GM12872 (cell line): ENCODE data around the gene CDH22.

Experiments used
- CTCF ChIP-seq: IDR thresholded peaks from 3 replicates; pipeline ENCODE4 v1.5.1; 2011; ENCODE audit warnings: low read depth, mild to moderate bottlenecking, low read length, moderate library complexity; ENCODE audit not compliant: insufficient read depth

The CDH22 gene

GRCh38 chr20:46168438-46168837 is 139.9 kb downstream of the CDH22 start:
- TF ChIP-seq CTCF = no peak

DNA sequence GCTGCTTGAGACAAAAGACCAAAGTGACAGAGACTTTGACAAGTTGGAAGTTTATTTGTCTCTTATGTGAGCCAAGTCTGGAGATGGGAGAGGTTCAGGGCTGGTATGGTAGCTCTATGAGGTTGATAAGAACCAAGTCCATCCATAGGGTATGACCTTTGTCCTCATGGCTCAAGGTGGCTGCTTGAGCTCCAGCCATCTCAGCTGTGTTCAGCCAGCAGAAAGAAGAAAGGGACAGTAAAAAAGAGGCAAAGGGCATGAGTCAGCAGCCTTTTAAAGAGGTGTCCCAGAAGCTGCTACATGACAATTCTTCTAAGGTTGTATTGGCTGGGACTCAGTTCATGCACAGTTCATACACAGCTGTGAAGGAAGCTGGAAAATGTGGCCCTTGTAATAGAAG is 141.2 kb downstream of the CDH22 start:
- no peak for TF ChIP-seq CTCF

GRCh38 chr20:46164254-46164653 is 144.0 kb downstream of the CDH22 start:
- no peak for TF ChIP-seq CTCF

GRCh38 chr20:46161921-46162320 is 146.4 kb downstream of the CDH22 start:
- TF ChIP-seq CTCF = no peak

GRCh38 chr20:46160661-46161060 is 147.6 kb downstream of the CDH22 start:
- no peak for TF ChIP-seq CTCF

DNA sequence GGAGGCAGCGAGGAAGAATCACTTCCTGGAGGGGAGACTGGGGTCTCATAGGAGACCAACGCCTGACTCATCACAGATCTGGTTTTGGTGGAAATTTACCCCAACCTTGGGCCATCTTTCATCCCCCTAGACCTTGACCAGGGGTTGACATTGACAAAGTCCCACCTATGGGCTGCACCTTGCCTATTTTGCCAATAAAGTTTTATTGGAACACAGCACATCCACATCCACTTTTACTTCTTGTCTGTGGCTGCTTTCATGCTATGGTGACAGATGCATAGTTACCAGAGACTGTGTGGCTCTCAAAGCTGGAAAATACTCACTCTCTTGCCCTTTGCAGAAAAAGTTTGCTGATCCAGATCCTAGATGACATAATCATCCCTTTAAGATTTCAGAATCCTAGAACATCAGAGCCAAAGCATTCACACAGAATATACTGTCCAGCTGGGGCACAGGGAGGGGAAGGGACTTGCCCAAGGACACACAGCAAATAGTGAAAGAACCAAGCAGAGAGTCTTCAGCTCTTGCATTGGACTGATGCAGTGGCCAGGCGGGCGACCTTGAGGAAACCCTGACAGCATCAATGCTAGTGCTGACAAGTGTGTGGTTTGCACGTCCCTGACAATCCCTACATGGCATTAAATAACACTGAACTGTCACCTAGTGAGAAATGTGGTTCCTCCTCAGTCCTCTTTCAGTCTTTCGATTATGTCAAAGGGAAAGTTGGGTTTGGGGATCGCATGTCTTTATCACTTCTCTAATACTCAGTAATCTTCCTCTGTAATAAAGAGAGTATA is 149.0 kb downstream of the CDH22 start:
- TF ChIP-seq CTCF = no peak

DNA sequence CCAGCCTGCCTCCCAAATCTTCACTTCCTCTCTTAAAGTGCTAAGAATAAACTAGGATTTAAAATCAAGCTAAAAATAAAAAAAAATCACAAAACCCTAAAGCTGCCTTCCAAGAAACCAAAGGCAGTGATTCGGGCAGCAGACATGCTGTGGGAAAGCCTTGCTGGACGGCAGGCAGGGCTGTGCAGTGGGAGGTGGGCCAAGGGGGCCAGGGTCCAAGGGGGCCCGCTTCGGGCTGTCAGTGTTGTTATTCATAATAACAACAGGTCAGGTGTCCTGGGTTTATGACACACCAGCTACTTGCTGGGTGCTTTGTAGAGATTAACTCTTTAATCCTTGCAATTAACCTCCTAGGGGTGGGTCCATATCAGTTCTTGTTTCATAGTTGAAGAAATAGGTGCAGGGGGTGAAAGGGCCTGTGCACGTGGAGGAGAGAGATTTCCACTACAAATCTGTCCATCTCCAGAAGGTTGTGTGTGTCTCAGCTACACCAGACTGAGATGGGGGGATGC is 149.8 kb downstream of the CDH22 start:
- no peak for TF ChIP-seq CTCF

- TF ChIP-seq CTCF = no peak
Measured at GRCh38 chr20:46157625-46158024, 150.7 kb downstream of the CDH22 start.
